GM21717 (cell line): ENCODE data around the gene ASF1A.

Experiments used
- ATAC-seq: cut with Tn5 transposase; IDR thresholded peaks from one replicate; pipeline ENCODE4 v1.9.1; 2021; ENCODE audit warnings: mild to moderate bottlenecking, moderate library complexity; ENCODE audit not compliant: unreplicated experiment

The ASF1A gene

DNA sequence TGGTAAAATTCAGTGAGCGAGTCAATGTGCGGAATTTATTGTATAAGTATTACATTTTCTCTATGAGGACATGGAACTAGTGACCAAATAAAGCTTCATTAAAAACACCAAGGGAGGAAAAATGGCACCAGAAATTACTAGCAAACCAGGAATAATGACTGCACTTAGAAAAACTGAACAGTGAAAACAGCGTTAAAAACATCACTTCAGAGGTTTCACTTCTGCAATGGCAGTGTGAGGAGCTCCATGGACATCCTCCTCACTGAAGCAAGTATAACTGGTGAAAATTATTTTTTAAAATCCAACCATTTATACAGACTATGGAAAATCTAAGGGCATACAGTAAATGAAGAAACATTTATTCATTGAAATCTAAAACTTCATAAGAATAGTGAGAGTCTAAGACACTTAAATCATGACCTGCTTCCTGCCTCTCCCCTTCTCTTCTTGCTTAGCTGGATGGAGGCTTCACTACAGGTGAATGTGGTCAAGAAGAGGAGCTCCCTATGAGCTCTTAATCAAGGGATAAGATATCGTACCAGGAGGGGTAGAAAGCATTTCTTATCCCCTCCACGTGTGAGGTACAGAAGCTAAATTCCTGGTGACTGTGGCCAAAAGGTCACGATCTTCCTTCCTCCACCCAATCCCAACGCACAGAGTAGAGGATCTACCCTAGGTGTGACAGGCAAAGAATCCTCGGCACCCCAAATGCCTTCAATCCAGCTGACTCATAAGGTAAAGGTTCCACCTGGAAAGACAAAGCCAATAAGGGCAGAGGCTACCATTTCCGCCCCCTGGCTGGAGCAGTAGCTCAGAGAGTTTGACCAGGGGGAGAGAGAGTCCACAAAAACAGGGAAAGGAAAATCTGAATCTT is 12.3 kb upstream of the ASF1A start:
- ATAC-seq: peak; percentile 86

DNA sequence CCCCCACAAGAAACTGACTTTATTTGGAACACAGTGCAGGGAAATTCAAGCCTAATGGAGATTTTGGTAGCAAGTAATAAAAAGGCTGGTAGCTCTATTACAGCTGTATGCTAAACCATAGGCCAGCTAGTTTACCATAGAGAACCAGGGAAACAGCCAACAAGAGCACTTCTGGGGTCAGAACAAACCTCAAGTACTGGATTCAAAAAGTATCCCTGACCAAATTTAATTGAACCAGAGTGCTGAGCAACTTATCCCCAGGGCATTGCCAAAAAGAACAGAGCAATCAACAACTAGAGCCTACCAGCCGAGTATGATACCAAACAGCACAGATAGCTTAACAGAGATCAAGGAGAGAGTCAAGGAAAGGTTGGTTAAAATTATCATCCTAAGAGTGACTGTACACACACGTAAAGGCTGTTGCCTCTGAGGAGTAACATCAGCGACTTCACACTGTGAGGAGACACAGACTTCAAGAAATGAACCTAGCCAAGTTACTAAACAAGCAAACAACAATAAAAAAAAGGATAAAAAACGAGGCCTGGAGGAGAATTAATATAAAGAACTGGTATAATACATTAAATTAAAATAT is 11.5 kb upstream of the ASF1A start:
- no peak for ATAC-seq

DNA sequence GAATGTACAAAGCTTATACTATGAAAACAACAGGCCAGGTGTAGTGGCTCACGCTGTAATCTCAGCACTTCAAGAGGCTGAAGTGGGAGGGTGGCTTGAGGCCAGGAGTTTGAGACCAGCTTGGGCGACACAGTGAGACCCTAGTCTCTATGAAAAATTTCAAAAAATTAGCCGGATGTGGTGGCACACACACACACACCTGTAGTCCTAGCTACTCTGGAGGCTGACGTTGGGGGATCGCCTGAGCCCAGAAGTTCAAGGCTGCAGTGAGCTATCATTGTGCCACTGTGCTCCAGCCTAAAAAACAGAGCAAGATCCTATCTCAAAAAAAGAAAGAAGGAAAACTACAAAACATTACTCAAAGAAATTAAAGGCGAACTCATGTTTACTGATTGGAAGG is 7.3 kb upstream of the ASF1A start:
- ATAC-seq: no peak

- no peak for ATAC-seq
Observed at GRCh38 chr6:118889163-118889562, 4.8 kb upstream of the ASF1A start.

DNA sequence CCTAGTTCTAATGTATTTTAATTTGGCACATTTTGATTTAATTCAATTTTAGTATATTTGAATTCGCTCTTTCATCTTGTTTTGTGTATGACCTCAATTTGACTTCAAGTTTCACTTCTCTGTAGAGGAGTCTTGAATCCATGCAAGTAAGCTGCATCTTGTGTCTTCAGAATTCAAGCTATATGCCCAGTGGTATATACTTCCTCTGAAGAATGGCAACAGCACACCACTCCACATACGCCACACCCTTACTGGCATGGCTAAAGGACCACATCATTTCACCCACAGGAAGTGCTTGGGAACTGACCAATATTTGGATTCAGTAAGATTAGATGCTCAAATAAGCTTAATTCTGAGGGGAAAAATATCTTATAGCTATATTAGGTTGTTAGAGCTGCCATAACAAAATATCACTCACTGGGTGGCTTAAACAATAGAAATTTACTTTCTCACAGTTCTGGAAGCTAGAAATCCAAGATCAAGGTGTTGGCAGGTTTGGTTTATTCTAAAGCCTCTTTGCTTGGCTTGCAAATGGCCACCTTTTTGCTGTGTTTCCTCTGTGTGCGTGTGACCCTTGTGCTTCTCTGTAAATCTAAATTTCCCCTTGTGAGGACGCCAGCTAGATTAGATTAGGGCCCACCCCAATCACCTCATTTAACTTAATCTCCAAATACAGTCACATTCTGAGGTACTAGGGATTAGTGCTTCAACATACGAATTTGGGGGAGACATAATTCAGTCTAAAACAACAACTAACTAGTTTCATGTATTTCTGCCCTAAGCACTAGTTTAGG is 2.8 kb upstream of the ASF1A start:
- ATAC-seq: peak; percentile 17

GRCh38 chr6:118892355-118892991 is 1.5 kb upstream of the ASF1A start:
- no peak for ATAC-seq

DNA sequence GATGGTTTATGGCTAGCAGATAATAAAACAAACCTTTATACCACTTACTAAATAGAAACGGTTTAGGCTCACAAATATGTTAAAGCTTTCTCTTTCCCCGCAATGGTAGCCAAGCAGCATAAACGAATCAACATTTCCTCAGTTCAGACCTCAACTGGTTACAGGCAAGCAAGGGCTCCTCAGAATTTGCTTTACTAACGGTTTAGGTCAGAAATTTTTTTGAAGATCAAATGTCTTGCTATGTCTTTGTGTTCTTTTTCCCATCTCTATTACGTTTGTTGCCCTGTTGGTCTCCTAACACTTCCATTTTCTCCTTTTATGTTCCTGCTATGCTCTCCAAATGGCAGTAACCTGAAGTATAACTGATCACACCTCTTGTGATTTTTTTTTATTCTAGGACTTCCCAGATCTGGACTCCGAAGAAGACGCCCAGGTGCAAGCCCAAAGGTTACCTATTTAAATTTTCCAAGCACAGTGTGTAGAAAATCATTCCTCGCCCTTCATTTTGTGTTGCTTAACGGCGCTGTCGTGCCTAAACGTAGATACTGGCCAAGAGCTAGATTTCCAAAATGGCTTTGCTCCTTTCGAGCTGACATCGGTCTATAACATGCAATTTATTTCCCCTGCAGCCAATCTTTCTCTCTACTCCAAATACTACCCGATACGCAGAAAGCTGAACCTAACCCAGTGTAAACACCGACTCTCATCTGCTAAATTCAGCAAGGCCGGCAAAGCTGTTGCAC is 717 bp upstream of the ASF1A start:
- no peak for ATAC-seq

DNA sequence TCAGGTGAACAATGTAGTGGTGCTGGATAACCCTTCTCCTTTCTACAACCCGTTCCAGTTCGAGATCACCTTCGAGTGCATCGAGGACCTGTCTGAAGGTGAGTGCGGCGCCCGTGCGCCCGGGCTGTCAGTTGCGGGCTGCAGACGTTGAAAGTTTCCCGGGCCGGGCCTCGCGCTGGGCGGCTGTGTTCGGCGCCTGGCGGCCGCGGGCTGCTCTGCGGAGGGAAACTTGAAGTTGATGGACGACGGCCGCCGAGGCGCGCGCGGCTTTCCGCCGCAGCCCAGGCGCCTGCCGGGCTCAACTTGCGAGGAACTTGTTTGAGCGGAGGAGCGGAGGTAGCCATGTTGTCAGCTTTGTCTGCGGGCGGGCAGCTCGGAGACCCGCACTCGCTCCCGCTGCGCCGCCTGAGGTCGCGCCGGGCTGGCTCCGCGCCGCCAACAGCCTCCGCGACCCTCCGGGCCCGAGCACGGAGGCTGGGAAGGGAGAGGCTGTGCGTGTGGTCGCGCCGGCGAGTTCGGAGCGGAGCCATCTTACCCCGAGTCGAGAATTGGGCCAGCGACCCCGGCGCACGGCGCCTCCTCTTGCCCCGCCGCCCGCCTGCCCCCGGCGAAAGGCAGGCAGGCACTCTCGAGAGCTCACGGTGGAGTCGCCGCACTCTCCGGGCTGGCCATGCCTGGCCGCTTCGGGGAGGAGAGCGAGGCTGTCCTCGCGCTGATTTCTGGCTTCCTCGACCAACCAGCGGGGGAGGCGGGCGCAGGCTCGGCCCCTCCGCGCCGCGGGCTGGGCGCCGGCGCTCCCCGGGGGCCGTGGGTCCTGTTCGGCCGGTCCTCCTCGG is 691 bp downstream of the ASF1A start:
- peak; percentile 22 for ATAC-seq

GRCh38 chr6:118895261-118895560 is 1.3 kb downstream of the ASF1A start:
- ATAC-seq: no peak

DNA sequence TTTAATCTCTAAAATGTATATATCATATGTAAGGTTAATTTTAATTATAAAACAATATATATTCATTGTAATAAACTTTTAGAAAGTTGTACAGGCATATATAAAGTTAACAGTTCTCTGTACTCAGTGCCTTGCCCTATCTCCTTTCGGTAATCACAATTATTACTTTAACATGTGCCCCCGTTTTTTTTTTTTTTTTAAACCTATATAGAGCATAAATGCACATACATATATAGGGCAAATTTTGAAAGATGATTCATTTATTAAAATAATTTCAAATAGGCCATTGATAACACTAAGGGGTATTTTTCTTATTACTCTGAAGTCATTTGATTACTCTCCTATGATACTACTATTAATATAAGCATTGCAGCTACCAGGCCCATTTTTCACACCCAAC is 1.9 kb downstream of the ASF1A start:
- ATAC-seq: no peak

GRCh38 chr6:118896339-118897136 is 2.6 kb downstream of the ASF1A start:
- no peak for ATAC-seq

DNA sequence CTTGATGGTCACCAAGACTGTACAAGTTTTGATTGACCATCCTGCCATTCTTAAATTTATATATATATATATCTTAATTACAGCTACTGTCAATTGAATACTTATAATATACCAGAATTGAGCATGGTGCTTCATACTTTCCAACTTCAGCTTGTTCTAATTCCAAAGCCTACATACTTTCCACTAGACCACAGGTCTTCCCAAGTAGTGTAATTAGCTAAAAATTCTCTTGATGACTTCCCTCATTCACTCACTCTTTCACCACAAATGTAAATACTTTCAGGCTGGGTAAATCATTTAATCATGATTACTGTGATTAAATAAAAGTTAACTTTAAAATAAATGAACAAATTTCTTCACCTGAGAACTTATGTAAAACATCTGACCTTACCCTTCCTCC is 3.4 kb downstream of the ASF1A start:
- no peak for ATAC-seq

DNA sequence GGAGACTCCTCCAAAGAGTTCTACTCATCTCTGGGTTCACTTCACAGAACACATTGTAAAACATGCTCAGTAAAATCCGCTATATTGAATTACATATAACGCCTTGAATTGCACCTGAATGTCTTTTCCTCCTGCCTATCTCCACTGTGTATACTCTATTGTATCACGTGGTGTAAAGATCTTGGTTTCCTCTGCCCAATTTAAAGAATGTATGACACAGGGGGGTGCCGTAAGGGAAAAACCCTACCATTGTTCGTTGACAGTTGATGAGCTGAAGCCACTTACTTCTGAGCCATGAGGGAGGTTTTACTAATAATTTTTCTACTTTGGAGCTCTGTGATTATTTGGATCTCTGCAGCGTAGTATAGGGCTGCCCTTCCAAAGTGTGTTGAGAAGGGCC is 6.0 kb downstream of the ASF1A start:
- no peak for ATAC-seq

DNA sequence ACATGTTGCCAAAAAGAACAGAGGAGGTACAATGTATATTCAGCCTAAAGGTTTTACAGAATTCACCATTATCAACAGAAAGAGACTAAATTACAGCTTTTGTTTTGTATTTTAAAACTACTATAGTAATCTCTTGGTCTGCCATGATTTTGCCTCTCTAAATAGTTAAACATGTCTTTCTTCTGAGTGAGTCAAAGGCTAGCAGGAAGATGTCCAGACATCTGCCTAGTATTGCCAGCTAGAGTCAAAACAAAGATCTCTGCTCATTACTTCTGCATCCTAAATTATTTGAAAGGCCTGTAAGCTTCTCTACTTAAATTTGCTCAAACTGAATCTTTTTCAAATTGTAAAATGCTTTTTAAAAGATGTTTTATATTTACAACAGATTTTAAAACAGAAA is 8.8 kb downstream of the ASF1A start:
- no peak for ATAC-seq

DNA sequence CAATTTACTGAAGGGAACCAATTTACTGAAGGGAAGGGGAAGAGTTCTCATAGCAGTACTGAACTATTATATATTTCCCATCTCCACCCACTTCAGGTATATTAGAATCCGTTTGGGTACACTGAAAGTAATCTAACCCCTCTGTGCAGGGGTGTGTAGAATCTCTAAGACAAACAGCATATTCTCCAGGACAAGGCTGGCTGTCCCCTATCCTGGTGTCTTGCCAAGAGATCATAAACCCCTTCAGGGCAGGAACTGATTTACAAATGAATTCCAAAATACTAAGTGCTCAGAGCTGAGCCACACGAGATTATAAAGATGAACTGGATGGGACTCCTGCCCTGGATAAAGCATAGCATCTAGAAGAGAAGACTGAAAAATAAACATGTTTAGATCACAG is 9.2 kb downstream of the ASF1A start:
- no peak for ATAC-seq

DNA sequence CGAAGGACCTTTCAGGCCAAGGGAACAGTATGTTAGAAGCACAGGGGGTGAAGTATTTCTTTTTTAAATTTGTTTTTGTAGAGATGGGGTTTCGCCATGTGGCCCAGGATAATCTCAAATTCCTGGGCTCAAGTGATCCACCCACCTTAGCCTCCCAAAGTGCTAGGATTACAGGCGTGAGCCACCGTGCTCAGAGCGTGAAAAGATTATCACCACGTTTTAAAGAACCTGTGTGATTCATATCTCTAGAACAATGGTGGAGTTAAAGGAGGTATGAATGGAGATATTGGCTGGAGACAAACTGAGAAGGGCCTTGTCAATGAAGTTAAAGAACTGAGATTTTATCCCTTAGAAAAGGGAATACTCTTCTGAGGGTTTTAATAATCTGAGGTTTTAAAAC is 9.7 kb downstream of the ASF1A start:
- no peak for ATAC-seq

GRCh38 chr6:118905084-118905483 is 11.1 kb downstream of the ASF1A start:
- ATAC-seq: no peak

DNA sequence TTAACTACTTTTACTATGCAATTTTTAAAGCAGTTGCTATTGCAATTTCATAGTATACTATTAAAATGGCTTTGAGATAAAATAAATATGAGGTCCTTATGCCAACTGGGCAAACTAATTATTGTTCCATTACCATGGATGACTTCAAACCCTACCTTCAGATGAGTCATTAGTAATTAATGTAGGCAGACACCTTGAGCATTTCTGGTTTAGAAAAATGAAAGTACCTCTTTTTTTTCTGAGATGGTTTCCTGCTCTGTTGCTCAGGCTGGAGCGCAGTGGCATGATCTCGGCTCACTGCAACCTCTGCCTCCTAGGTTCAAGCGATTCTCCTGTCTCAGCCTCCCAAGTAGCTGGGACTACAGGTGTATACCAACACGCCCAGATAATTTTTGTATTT is 11.9 kb downstream of the ASF1A start:
- ATAC-seq: no peak

DNA sequence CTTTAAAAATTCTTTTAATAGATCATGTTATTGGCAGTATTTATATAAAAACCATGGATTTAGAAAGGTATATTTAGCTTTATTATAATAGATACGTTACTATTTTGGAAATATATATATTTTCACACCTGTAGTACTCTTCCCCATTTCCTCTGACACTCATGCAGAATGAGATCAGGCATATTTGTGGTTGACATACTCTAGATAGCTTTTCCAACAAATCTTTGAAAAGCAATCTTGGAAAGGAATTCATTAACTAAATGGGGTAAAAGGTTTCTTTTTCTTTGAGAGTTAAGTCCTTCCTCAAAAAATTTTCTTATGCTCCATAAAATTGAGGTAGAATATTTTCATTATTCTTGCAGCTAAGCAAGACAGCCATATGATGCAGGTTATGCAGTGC is 14.5 kb downstream of the ASF1A start:
- no peak for ATAC-seq
